ENCODE results near the gene HNF4A.
"Not testable (repeated sequence)": the region's sequence is repeated elsewhere in the genome, so short reads cannot be mapped to it uniquely, and the experiment has no call there.

Gene HNF4A

DNA sequence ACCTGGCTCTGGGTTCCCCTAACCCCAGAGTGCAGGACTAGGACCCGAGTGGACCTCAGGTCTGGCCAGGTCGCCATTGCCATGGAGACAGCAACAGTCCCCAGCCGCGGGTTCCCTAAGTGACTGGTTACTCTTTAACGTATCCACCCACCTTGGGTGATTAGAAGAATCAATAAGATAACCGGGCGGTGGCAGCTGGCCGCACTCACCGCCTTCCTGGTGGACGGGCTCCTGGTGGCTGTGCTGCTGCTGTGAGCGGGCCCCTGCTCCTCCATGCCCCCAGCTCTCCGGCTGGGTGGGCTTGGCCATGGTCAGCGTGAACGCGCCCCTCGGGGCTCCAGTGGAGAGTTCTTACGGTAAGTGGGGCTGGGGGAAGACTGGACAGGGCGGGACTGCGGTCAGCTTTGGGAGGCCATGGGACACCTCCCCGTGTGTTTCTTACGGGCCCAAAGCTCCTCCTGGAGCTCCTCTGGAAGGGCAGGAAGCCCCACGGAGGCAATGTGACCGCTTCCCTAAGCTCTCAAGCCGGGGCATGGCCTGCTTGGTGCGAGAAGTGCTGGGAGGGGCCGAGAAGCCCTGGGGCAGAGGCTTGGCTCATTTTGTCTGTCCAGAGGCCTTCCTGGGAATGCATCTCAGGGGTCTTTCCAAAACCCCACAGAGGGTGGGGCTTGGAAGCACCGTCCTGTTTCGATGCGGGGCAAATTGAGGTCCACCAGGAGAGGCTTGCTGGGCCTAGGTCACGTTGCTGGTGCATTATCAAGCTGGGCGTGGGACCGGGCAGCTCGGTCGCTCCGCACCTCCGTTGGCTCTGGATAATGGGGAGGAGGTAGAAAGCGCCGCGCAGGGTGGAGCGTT is at the start of gene HNF4A:
Gene HNF4A (plus strand): TSS at position 202 of the 855 bp plus-strand sequence. CDS start 106 bp downstream, at position 308.
- no peak for DNase-seq

DNA sequence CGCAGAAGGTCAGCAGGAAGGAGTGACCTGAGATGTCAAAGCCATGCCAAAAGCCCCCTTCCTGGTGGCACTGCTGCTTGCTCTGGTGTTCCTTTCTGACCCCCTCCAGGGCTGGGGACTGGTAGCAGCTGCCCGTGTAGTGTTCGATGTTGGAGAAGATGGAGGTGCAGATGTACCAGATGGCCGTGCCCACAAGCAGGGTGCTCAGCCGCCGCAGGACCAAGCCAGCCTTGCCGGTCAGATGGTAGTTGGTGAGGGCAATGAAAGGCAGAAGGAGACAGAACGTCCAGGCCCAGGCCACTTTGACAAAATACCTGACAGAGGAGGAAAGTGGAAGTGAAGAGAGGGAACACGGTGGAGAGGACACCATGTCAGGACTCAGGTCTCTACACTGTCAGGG is 48.6 kb upstream of the HNF4A start:
- DNase-seq: no peak

DNA sequence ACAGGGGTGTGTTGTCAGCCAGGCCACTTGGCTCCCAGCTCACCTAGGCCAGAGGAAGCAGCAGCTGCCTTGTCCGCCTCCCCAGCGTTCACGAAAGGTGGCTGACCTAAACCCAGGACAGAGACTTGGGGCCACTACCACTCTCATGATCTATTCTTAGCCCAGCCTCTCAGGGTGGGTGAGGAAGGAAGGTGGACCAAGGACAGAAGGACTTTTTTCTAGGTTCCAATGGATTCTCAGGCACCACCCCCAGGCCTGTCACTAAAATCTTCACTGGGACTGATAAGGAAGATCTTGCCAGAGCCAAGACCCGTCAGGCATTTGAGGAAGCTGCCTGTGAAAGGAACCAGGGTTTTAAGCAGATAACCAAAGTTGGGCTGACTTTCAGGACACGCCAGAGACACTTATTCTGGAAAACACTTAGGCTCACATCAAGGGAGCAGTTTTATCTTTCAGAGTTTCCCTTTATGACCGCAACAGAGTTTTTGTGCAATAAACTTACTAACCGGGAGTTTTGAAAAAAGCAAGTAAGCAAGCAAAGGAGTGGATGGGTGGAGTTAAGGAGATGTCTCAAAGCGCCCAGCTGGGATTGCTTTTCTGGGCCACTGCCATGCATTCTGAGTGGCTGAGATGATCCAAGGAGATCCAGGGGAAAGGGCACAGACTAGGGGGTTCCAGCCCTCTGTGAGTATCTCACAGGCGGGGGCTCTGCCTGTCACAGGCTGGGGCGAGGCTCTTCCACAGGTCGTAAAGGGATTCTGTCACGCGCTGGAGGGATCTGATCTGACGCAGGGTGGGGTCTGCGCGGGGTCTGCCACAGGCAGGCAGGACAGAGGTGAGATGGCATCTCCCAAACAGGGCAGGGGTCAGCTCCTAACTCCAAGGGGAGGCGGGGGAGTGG is 45.5 kb upstream of the HNF4A start:
- no peak for DNase-seq

DNA sequence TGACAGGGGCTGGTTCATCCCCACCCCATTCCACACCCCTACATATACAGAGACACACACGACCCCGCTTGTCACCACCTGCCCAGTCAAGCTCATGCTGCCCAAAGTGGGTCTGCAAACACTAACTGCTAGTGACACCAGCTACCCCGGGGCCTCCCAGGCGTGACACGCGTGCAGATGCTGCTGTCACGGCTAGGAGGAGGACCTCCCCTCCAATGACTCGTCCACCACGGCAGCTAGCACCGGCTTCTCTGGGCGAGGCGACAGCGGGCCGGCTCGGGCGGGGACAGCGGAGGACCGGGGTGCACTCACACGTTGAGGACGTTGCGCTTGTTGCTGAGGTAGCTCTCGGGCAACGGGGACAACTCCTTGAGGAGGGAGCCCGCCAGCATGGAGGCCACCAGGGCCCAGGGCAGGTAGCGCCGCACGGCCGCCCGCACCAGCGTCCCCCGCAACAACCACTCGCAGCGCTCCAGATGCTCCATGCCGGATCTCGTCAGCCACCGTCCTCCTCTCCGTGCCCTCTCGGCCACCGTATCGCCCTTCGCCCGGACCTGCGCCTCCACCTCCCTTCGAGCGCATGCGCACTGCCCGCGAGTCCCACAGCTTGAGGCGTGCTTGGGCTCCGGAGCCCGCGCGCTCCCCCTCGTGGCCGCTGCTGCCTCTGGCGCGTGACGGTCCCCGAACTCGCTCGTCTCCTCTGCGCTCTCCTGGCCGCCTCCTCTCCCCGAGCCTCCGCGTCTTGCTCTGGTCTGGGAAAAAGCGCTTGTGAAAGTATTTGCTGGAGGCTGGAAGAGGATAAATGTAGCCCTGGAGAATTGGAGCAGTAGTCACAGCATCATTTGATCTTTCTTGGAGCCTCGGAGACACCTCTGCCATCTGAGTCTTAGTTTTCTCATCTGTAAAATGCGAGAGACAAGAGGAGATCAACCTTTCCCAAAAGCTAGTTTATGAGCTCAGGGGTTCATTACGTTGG is 44.5 kb upstream of the HNF4A start, which contains the start of gene FITM2:
Gene FITM2 (minus strand): TSS at position 539 of the 976 bp plus-strand sequence. CDS start 54 bp downstream, at position 485.
- peak; percentile 97 for DNase-seq

DNA sequence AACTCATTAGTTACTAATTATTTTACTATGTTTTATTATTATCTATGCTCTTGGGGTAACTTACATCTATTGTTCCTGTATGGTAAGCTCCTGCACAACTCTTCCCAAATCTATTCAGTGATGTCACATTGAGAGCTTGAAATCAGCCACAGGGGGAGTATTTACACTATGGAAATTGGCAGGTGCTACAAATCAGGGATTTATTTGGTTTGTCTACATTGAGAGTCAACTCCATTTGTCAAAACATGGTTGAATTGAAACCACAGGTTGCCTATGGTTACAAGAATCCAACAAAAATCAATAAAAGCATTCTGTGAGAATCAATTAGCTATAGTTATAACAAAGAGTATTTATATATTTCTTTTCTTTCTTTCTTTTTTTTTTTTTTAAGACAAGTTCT is 40.6 kb upstream of the HNF4A start:
- no peak for DNase-seq

DNA sequence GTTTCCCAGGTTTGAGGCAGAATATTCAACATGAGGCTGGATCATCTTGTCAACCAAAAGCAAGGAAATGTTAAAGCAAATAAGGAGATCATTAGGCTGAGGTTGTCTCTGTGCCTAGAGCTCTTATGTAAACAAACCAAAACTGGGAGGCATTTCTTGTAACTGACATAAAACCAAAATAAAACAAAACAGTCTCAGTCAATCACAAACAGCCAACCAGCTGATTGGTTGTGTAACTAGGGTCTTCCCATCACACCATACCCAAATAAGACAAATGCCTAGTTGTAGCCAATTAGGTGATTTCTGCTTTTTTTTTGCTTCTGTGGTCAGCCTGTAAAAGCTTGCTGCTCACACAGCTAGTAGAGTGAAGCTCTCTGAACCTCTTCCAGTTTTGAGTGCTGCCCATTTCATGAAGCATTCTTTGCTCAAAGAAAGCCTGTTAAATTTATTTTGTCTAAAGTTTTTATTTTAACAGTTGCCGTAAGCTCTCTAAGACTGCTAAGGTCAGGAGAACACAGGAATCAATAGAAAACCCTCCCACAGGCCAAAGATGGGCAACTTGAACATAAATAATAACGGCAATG is 35.6 kb upstream of the HNF4A start:
- no peak for DNase-seq

DNA sequence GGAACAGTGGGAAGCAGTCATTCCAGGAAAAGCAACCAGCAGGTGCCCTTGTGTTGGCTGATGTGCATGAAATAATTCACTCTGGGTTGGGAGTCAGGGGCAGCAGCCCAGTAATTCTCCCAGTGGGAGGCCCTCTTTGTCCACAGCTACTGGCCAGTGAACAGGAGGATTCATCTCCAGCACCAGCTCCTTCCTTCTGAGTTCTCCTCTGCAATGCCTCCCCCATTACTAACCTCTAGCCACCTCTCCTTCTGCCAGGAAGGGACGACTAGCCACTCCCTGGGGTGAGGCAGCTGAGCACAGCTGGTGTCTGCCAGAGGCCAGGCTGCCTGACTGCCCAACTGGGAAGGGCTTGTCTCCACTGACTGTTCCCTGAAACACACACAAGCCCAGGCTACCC is 31.2 kb upstream of the HNF4A start:
- DNase-seq: no peak

DNA sequence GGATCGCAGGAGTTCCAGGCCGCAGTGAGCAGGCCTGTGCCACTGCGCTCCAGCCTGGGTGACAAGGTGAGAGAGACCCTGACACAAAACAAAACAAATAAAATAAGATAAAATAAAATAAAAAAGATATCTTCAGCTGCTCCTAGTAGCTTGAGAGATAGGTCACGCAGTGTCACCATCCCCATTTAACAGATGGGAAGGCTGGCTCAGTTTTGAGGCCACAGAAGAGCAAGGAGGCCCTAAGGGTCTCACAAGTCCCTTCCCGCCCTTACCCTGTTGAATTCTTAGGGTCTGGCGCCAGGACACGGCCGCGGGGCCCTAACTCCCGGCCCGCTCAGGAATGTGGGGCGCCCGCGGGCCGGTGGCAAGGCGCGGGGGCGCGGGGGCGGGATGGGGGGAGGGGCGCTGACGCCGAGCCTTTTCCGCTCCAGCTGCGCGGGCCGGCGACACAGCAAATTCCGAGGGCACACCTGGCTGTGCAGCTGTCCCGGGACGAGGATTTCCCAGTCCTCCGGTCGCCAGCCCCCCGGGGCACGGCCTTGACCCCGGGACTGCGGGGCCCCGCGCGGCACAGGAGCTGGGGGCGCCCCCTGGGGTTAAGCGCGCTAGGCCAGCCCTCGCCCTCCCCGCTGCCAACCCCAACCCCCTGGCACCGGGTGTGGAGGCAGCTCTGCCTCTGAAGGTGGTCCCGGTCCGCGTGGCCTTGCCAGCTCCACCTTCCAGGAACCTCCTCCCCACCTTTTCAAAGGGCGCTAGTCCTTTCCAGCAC is 28.9 kb upstream of the HNF4A start:
- no peak for DNase-seq

DNA sequence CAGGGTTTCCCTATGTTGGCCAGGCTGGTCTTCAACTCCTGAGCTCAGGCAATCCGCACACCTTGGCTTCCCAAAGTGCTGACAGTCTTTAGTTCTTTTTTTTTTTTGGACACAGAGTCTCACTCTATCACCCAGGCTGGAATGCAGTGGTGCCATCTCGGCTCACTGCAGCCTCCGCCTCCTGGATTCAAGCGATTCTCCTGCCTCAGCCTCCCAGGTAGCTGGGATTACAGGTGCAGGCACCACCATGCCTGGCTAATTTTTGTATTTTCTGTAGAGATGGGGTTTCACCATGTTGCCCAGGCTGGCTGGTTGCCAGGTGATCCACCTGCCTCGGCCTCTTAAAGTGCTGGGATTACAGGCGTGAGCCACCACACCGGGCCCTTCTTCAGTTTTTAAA is 27.8 kb upstream of the HNF4A start:
- DNase-seq: not testable (repeated sequence)

DNA sequence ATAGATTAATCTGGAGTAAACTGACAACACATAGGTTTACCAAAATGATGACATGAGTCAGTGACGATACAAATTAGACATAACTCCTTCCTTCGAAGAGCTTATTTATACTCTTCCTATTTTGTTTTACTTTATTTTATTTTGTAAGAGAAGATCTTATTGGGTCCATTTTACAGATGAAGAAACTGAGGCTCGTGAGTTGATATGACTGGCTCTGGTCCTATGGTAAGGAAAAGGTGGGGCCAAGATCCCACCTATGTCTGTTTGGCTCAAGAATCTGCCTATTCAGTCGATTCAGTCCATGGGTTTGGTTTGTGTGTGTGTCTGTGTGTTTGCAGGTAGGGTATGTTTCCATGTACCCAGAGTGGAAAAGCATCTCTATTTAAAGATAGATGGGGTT is 27.1 kb upstream of the HNF4A start:
- no peak for DNase-seq

DNA sequence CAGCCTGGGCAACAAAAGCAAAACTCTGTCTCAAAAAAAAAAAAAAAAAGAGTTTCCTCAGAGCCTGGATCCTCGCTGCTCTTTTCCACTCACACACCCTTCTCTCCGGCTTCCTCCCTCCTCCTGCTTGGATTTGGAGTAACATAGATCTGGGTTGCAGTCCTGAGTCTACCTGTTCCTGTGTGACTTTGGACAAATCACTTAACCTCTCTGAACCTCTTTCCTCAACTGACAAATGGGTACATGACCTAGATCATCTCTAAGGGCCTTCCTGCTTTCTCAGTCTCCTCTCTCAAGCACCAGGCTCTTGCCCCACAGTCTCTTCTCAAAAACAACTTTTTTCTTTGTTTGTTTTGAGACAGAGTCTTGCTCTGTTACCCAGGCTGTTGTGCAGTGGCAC is 24.3 kb upstream of the HNF4A start:
- no peak for DNase-seq

DNA sequence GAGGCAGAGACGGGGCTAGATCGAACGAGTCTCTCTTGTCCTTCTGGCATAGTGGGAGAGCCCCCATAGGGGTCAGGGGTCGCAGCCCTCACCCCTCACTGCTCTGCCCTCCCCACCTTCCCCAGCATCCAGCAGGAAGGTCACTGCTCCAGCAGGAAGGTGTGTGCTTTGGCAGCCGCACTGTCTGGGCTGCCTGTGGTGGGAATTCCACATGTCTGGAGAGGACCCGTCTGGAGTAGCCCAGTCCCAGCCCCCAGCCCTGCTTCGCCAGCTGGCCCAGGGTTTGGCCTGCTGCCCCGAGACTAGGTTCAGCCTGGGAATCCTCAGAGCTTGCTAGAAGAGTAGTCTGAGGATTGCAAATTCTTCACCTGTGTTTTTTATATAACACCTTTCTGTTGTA is 21.2 kb upstream of the HNF4A start:
- no peak for DNase-seq

DNA sequence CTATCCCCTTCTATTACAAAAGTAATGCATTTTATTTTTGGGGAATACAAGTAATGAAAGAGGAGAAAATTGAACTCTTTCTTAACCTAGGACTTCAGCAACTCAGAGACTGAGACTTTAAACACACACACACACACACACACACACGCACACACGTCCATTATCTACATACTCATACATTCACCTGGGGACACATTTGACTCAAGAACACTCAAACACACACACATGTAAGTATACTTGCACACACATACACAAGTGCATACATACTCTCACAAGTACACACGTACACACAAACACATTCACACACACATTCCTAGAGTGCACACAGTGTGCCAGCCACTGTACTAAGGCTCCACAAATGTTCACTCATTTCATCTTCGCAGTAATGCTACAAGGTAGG is 20.8 kb upstream of the HNF4A start:
- no peak for DNase-seq

DNA sequence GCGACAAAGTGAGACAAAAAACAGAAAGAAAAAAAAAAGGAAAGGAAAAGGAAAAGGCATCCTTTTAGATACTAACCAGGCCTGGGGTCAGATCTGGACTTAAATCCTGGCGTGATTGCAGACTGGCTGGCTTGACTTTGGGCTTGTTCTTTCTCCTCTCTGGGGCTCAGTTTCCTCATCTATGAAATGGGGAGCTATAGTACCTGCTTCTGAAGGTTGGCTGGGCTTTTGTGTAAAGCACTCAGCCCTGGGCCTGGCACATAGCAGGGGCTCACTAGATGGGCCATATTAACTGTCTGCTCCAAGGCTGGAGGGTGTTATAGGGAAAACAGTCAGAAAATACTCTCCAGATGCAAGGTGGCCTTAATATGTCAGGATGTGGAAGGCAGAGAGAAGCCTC is 19.8 kb upstream of the HNF4A start:
- DNase-seq: no peak

DNA sequence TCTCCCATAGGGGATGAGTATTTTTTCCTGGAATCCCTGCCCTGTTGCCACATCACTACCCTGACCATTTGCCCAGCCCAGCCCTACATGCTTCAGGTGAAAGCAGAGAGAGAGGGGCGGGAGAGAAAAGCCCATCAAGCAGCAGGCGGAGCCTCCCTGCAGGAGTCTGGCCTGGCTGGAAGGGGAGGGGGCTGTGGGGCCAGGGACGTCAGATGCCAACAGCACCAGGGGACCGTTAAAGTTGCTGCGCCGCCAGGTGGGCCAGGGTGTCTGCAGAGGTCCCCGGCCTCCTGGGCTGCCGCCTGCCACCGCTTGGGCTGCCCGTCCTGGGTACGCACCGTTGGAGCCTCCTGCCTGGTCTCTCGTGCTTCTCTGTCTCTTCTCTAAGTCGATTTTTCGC is 19.4 kb upstream of the HNF4A start:
- DNase-seq: no peak

DNA sequence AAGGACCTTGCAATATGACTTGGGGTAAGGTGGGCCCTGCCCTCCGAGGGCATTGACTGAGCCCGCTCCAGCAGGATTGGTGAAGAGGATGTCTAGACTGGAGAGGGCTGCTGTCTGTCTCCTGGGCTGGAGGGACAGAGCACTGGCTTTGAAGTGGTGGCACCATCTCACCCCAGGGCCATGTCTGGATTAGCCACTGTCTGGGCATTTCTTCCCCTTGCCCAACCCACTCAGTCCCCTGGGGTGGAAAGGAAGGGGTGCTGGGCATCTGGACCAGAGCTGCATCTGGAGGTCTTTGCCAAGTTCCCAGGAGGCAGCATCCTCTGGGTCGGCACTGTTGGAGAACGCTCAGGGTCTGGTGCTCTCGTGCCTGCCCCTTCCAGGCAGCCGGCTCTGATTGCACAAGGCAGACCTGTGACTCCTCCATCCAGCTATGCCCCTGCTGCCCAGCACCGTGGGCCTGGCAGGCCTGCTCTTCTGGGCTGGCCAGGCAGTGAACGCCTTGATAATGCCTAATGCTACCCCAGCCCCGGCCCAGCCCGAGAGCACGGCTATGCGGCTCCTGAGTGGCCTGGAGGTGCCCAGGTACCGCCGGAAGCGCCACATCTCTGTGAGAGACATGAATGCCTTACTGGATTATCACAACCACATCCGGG is 18.6 kb upstream of the HNF4A start, which contains the start of gene R3HDML:
Gene R3HDML (plus strand): TSS at position 319 of the 656 bp plus-strand sequence. CDS start 115 bp downstream, at position 434.
- DNase-seq: no peak

DNA sequence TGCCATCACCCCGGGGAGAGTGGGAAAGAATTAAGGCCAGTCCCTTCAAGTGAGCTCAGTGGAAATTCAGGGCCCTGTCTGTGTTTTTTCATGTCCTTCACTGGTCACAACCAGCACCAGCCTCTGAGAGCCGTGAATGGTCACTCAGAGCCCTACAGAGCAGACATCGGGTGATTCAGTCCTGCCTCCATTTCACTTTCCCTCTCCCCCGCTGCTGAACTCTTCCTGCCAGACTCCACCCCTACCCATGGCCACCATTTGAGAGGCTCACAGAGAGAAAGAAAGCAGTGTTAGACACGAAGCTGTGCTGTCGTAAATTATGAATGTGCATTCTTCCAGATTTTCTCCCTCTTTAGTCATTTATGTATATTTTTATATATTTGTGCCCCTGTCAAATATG is 13.3 kb upstream of the HNF4A start:
- DNase-seq: no peak

DNA sequence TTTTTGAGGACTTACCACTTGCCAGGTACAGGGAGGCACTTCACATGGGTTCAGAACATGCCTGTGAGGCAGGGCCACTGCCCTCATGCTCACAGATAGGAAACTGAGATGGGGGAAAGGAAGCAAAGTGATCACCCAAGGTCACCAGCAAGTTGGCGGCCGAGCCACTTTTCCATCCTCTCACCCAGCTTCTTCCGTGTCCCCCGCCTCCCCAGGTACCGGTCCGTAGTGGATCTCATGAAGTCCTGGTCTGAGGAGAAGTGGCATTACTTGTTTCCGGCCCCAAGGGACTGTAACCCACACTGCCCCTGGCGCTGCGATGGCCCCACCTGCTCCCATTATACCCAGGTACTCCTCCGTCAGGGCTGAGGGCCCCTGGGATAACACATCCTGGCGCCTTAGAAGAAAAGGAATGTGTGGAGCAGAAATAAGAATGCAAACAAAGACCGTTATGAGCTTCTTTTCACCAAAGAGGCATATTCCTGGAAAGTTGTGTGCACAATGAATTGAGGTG is 12.3 kb upstream of the HNF4A start:
- no peak for DNase-seq

DNA sequence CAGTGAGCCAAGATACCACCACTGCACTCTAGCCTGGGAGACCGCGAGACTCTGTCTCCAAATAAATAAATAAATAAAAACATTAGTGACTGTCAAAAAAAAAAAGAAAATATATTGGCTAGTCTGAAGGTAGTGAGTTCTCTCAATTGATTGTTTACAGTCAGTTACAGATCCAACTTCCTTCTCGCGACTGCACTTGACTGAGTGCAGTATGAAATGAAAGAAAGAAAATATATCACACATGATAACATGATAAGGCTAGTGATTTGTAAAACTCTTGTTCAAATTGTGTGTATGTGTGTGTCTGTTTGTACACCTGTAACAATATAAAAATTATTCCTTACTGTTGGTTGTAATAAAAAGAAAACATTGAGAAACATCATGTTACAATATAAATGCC is 10.8 kb upstream of the HNF4A start:
- DNase-seq: no peak

DNA sequence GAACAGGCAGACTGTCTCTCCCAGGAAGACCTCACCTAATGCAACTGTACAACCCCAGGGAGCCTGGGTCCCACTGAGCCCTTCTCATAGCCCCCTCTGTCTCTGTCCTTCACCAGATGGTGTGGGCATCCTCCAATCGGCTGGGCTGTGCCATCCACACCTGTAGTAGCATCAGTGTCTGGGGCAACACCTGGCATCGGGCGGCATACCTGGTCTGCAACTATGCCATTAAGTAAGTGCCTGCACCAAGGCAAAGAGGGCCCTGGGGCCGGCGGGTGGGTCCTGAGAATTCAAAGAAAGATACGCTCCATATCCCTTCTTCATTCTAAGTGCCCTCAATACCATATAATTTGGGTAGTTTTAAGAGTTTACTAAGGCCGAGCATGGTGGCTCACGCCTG is 10.4 kb upstream of the HNF4A start:
- no peak for DNase-seq

All from NK-92 treated with Interleukin-12 subunit alpha and Interleukin-12 subunit beta, amount 100 ng/mL, for 24 hours (cell line).